ENCODE data around the gene UBLCP1.

UBLCP1 gene

DNA sequence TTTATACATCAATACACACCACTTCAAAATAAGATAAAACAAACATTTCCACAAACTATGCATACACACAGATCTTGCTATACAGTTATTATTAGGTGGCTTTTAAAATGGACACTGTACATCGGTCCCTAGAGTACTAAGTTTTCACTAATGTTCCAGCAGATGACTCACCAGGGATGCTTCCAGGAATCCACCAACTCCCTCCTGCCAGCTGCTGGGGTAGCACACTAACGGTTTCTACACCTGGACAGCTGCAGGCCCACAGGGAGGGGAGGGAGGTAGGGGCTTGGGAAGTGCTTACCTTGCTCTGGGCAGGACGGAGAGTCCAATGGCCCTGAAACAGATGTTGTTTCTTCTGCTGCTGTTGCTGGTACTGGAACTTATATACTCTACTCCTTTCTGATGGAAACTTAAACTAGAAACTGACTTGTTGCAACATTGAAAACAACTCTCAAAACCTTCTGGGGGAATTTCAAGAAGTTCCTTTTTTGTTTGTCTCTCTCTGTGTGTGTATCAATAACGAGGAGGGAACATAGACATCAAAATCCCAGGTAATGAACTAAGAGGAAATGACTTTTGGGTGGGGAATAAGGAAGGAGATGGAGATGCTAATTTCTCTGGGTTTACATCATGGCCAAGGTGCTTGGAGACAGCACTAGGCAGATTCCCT, 67.2 kb downstream of the UBLCP1 start, which contains the start of gene IL12B:
Gene IL12B (minus strand): TSS at position 357 of the 670 bp plus-strand sequence. CDS start 3,705 bp downstream, outside the sequence.
- no peak within 1 kb of the TSS for H3K27ac ChIP-seq
- no peak within 1 kb of the TSS for H3K4me2 ChIP-seq
- TF ChIP-seq, protein P1, sequence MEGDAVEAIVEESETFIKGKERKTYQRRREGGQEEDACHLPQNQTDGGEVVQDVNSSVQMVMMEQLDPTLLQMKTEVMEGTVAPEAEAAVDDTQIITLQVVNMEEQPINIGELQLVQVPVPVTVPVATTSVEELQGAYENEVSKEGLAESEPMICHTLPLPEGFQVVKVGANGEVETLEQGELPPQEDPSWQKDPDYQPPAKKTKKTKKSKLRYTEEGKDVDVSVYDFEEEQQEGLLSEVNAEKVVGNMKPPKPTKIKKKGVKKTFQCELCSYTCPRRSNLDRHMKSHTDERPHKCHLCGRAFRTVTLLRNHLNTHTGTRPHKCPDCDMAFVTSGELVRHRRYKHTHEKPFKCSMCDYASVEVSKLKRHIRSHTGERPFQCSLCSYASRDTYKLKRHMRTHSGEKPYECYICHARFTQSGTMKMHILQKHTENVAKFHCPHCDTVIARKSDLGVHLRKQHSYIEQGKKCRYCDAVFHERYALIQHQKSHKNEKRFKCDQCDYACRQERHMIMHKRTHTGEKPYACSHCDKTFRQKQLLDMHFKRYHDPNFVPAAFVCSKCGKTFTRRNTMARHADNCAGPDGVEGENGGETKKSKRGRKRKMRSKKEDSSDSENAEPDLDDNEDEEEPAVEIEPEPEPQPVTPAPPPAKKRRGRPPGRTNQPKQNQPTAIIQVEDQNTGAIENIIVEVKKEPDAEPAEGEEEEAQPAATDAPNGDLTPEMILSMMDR (conservative IDR thresholded peaks at IDR 0.05; ENCODE audit: low read depth, low read length), result no peak
- no peaks in the 10 kb centered on the region for H3K4me1 ChIP-seq (ENCODE audit: low read depth, poor library complexity, severe bottlenecking)
- H3K9ac ChIP-seq, result no peak within 1 kb of the TSS
- H3K36me3 ChIP-seq (ENCODE audit: insufficient read depth), result no peaks in the 10 kb centered on the region
- no peak within 1 kb of the TSS for H3K4me3 ChIP-seq (IDR thresholded peaks at IDR 0.05; ENCODE audit: insufficient read depth, low read depth, low read length)
- no peak within 1 kb of the TSS for H2AFZ ChIP-seq (ENCODE audit: low read depth)
- H3K79me2 ChIP-seq (ENCODE audit: insufficient read depth, low read depth), result no peaks in the 10 kb centered on the region
- H4K20me1 ChIP-seq (ENCODE audit: insufficient read depth), result no peaks in the 10 kb centered on the region
- no peaks in the 10 kb centered on the region for H3K27me3 ChIP-seq (ENCODE audit: insufficient read depth, low read depth)

DNA sequence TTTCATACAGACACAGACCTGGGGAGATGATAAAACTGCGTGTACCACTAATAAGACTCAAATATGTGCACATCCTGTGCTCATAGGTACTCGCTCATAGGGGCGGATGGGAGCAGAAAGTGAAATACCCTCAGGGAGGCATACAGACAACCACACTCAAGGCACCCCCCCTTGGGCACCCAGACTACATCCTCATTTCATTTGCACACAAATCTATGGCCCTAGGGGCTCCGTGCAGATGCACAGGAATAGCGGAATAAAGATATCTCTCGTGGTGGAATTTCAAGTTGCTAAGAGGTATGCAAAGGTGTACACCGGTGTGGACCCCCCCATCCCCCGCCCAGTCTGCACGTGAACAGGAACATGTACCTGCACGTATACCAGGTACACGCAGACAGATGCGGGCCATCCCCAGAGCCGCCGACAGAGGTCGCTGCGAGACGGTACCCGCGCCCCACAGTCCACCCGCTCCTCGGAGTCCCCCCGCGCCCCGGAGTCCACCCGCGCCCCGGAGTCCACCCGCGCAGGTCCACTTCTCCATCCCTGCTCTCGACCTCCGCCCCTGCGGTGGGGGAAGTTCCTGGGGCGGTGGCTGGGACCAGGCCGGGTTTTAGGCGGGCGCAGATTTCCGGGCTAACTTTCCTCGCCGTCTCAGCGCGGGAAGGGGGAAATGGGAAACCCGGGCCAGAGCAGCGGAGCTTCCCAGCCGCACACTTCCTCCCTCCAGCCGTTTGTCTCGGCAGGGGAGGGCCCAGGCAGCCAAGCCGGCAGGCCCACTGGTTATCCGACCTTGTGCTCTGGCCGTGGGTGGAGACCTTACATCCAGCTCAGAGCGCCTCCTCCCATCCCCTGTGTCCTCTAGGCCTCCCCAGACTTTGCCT, 68.2 kb downstream of the UBLCP1 start:
- Histone ChIP-seq H2AFZ (ENCODE audit: low read depth) (no peak overlapping the region), H3K9ac (no peak overlapping the region), H3K4me1 (ENCODE audit: low read depth, poor library complexity, severe bottlenecking) (no peaks in the 10 kb centered on the region), H3K36me3 (ENCODE audit: insufficient read depth) (no peaks in the 10 kb centered on the region), H3K4me2 (no peak overlapping the region), H3K27ac (no peak overlapping the region), H3K27me3 (ENCODE audit: insufficient read depth, low read depth) (no peaks in the 10 kb centered on the region), H4K20me1 (ENCODE audit: insufficient read depth) (no peaks in the 10 kb centered on the region), H3K79me2 (ENCODE audit: insufficient read depth, low read depth) (no peaks in the 10 kb centered on the region), H3K4me3 (IDR thresholded peaks at IDR 0.05; ENCODE audit: insufficient read depth, low read depth, low read length) (no peak overlapping the region)
- TF ChIP-seq, protein P1 (conservative IDR thresholded peaks at IDR 0.05; ENCODE audit: low read depth, low read length), result no peak

- H3K79me2 ChIP-seq (ENCODE audit: insufficient read depth, low read depth), result no peaks in the 10 kb centered on the region
- no peak overlapping the region for H3K9ac ChIP-seq
- H3K4me3 ChIP-seq (IDR thresholded peaks at IDR 0.05; ENCODE audit: insufficient read depth, low read depth, low read length), result no peak overlapping the region
- H4K20me1 ChIP-seq (ENCODE audit: insufficient read depth), result no peaks in the 10 kb centered on the region
- H3K4me1 ChIP-seq (ENCODE audit: low read depth, poor library complexity, severe bottlenecking), result peaks cover 15% of the 10 kb centered on the region
- TF ChIP-seq, protein P1 (conservative IDR thresholded peaks at IDR 0.05; ENCODE audit: low read depth, low read length), result no peak
- no peak overlapping the region for H3K4me2 ChIP-seq
- no peak overlapping the region for H3K27ac ChIP-seq
- H3K27me3 ChIP-seq (ENCODE audit: insufficient read depth, low read depth), result no peaks in the 10 kb centered on the region
- no peak overlapping the region for H2AFZ ChIP-seq (ENCODE audit: low read depth)
- H3K36me3 ChIP-seq (ENCODE audit: insufficient read depth), result no peaks in the 10 kb centered on the region
Observed at GRCh38 chr5:159332800-159333544, 69.9 kb downstream of the UBLCP1 start.

GRCh38 chr5:159333545-159333925, 70.4 kb downstream of the UBLCP1 start:
- Histone ChIP-seq H4K20me1 (ENCODE audit: insufficient read depth) (no peaks in the 10 kb centered on the region), H3K27me3 (ENCODE audit: insufficient read depth, low read depth) (no peaks in the 10 kb centered on the region), H3K9ac (no peak overlapping the region), H3K4me2 (no peak overlapping the region), H2AFZ (ENCODE audit: low read depth) (no peak overlapping the region), H3K4me3 (IDR thresholded peaks at IDR 0.05; ENCODE audit: insufficient read depth, low read depth, low read length) (no peak overlapping the region), H3K27ac (no peak overlapping the region), H3K4me1 (ENCODE audit: low read depth, poor library complexity, severe bottlenecking) (peaks cover 20% of the 10 kb centered on the region), H3K79me2 (ENCODE audit: insufficient read depth, low read depth) (no peaks in the 10 kb centered on the region), H3K36me3 (ENCODE audit: insufficient read depth) (no peaks in the 10 kb centered on the region)
- TF ChIP-seq, protein P1 (conservative IDR thresholded peaks at IDR 0.05; ENCODE audit: low read depth, low read length), result no peak

All from KMS-11 (cell line).